Stimulated activated CD4-positive, alpha-beta T cell treated with anti-CD3 and anti-CD28 coated beads, Interleukin-2, amount 100 ng/mL, for 24 hours (primary cell): ENCODE results near the gene CAMK1.

ENCODE experiments used
- DNase-seq, 2 donors: peaks; one replicate each; pipeline ENCODE4 v3.0.0-alpha.2; 2020

Gene CAMK1

GRCh38 chr3:9769426-9770275, at the start of gene CAMK1:
Gene CAMK1, minus strand, starts transcription at chr3:9769947. Its CDS starts 2,198 bp downstream, at chr3:9767749.
- peak; percentile 70 to 79 for DNase-seq

GRCh38 chr3:9818666-9819335, 49.1 kb upstream of the CAMK1 start:
- no peak for DNase-seq

GRCh38 chr3:9817436-9817835, 47.7 kb upstream of the CAMK1 start:
- DNase-seq = no peak

GRCh38 chr3:9815986-9816385, 46.2 kb upstream of the CAMK1 start:
- no peak for DNase-seq

- DNase-seq = no peak
These were observed 43.2 kb upstream of the CAMK1 start for GRCh38 chr3:9812870-9813483.

- DNase-seq = no peak
These were observed 41.1 kb upstream of the CAMK1 start for GRCh38 chr3:9810846-9811245.

- DNase-seq = no peak
These were observed 40.7 kb upstream of the CAMK1 start for GRCh38 chr3:9810433-9810770.

GRCh38 chr3:9809615-9810432, 40.1 kb upstream of the CAMK1 start, which contains the start of gene TTLL3:
Gene TTLL3, plus strand, starts transcription at chr3:9810262. Its CDS starts 400 bp downstream, at chr3:9810662.
- DNase-seq = peak; percentile 59 to 61

- no peak for DNase-seq
These were observed 39.5 kb upstream of the CAMK1 start for GRCh38 chr3:9809239-9809614.

GRCh38 chr3:9808345-9809037, 38.7 kb upstream of the CAMK1 start:
- peak; percentile 51 to 54 for DNase-seq

GRCh38 chr3:9807981-9808344, 38.2 kb upstream of the CAMK1 start:
- DNase-seq = no peak

- no peak for DNase-seq
These were observed 37.2 kb upstream of the CAMK1 start for GRCh38 chr3:9806688-9807589.

GRCh38 chr3:9806137-9806536, 36.4 kb upstream of the CAMK1 start:
- DNase-seq = no peak

GRCh38 chr3:9804996-9805395, 35.2 kb upstream of the CAMK1 start:
- DNase-seq = no peak

GRCh38 chr3:9803494-9803893, 33.7 kb upstream of the CAMK1 start:
- DNase-seq = no peak

GRCh38 chr3:9800529-9800928, 30.8 kb upstream of the CAMK1 start:
- DNase-seq = no peak

GRCh38 chr3:9797196-9797945, 27.6 kb upstream of the CAMK1 start:
- no peak for DNase-seq

GRCh38 chr3:9795207-9795606, 25.5 kb upstream of the CAMK1 start:
- no peak for DNase-seq

GRCh38 chr3:9794400-9794799, 24.7 kb upstream of the CAMK1 start:
- DNase-seq = no peak

GRCh38 chr3:9793161-9793781, 23.5 kb upstream of the CAMK1 start:
- DNase-seq = peak; percentile 32 to 42
